Right lobe of liver (tissue), 4 donors: ENCODE measurements around the gene METTL26.

ENCODE experiments used
- POLR2A ChIP-seq: fragments of 450-650 bp; IDR thresholded peaks from one replicate; pipeline ENCODE4 v1.6.1; 2017; ENCODE audit warnings: antibody characterized with exemption, mild to moderate bottlenecking
- TF ChIP-seq, protein P1 (sequence below), 4 donors: fragments of 200-600 bp in 3 of 4; fragments of 450-650 bp in 1 of 4; IDR thresholded peaks; one replicate each; pipeline versions ENCODE4 v1.5.1 to v1.8.0; 2016 to 2022; ENCODE audit warnings: antibody characterized with exemption in 4 of 4, mild to moderate bottlenecking in 2 of 4
- donor health status: DM: no; HTN: no; CAD: no.
- donor health status: DM: no; HTN: no; CAD: no.
- donor health status: DM: no; HTN: yes; CAD: no.

GRCh38 chr16:677316-678190 is 41.4 kb upstream of the METTL26 start:
- TF ChIP-seq, protein P1, sequence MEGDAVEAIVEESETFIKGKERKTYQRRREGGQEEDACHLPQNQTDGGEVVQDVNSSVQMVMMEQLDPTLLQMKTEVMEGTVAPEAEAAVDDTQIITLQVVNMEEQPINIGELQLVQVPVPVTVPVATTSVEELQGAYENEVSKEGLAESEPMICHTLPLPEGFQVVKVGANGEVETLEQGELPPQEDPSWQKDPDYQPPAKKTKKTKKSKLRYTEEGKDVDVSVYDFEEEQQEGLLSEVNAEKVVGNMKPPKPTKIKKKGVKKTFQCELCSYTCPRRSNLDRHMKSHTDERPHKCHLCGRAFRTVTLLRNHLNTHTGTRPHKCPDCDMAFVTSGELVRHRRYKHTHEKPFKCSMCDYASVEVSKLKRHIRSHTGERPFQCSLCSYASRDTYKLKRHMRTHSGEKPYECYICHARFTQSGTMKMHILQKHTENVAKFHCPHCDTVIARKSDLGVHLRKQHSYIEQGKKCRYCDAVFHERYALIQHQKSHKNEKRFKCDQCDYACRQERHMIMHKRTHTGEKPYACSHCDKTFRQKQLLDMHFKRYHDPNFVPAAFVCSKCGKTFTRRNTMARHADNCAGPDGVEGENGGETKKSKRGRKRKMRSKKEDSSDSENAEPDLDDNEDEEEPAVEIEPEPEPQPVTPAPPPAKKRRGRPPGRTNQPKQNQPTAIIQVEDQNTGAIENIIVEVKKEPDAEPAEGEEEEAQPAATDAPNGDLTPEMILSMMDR (IDR thresholded peaks at IDR 0.05), result no peak
- no peak for TF ChIP-seq POLR2A
